Neural cell (in vitro differentiated cells): ENCODE results near the gene AK2.

ENCODE experiments used
- CTCF ChIP-seq: fragments of 450-650 bp; IDR thresholded peaks from 2 replicates; pipeline ENCODE4 v1.5.1; 2014; ENCODE audit warnings: antibody characterized with exemption, mild to moderate bottlenecking, moderate library complexity; ENCODE audit not compliant: poor library complexity, severe bottlenecking
- EZH2 ChIP-seq: fragments of 200-600, 300-800 bp; shearing (Covaris generic), sonication (generic); IDR thresholded peaks from 2 replicates; pipeline ENCODE4 v1.6.1; 2014; ENCODE audit warnings: antibody characterized with exemption, low read length, borderline replicate concordance, mild to moderate bottlenecking; ENCODE audit not compliant: insufficient read depth, poor library complexity, severe bottlenecking
- MXI1 ChIP-seq: fragments of 450-650 bp; conservative IDR thresholded peaks from 2 replicates; pipeline ENCODE4 v1.6.1; 2014; ENCODE audit warnings: antibody characterized with exemption, mild to moderate bottlenecking; ENCODE audit not compliant: poor library complexity, severe bottlenecking
- POLR2AphosphoS5 ChIP-seq: IDR thresholded peaks from 2 replicates; pipeline ENCODE4 v1.6.1; 2012
- RAD21 ChIP-seq: fragments of 450-650 bp; conservative IDR thresholded peaks from 2 replicates; pipeline ENCODE4 v1.6.1; 2014; ENCODE audit warnings: antibody characterized with exemption, mild to moderate bottlenecking, moderate library complexity
- TAF1 ChIP-seq: IDR thresholded peaks from 2 replicates; pipeline ENCODE4 v1.6.1; 2012; ENCODE audit warnings: low read depth

- TF ChIP-seq CTCF (no peak), EZH2 (no peak), POLR2AphosphoS5 (no peak), MXI1 (no peak), RAD21 (no peak), TAF1 (no peak)
These were observed 6.8 kb downstream of the AK2 start for GRCh38 chr1:33029921-33030320.
